ENCODE results near the gene EFCAB3. TPM values are rescaled to one million over a fixed set of nuclear protein-coding genes. Genes with fewer than 3 reads are reported as not detected.

The EFCAB3 gene
- polyA plus RNA-seq, 2 of the 4 experiments (the other 2 are of a cell fraction) = not detected

- Histone ChIP-seq H3K9me3 (no peaks in the 10 kb centered on the region), H3K4me2 (no peak overlapping the region), H3K4me3 (no peak overlapping the region), H3K27ac (no peak overlapping the region), H3K4me1 (no peaks in the 10 kb centered on the region)
- no peak for ATAC-seq
- ChIA-PET POLR2A (no interaction called here), CTCF (no interaction called here)
- DNase-seq (ENCODE audit: low read depth in 1 of 2, low spot score in 1 of 2) = no peak
- no peak for TF ChIP-seq EHMT2 (IDR thresholded peaks at IDR 0.05; ENCODE audit: low read depth)
- no peak for TF ChIP-seq ZNF302 (CRISPR knock-in tag; IDR thresholded peaks at IDR 0.05)
- no peak for TF ChIP-seq CBX8 (IDR thresholded peaks at IDR 0.05)
- no peak for TF ChIP-seq HES2 (IDR thresholded peaks at IDR 0.05)
- TF ChIP-seq FOXS1 (CRISPR knock-in tag; IDR thresholded peaks at IDR 0.05) = no peak
- TF ChIP-seq, protein P1, sequence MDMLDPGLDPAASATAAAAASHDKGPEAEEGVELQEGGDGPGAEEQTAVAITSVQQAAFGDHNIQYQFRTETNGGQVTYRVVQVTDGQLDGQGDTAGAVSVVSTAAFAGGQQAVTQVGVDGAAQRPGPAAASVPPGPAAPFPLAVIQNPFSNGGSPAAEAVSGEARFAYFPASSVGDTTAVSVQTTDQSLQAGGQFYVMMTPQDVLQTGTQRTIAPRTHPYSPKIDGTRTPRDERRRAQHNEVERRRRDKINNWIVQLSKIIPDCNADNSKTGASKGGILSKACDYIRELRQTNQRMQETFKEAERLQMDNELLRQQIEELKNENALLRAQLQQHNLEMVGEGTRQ (IDR thresholded peaks at IDR 0.05) = no peak
- TF ChIP-seq, protein P2, sequence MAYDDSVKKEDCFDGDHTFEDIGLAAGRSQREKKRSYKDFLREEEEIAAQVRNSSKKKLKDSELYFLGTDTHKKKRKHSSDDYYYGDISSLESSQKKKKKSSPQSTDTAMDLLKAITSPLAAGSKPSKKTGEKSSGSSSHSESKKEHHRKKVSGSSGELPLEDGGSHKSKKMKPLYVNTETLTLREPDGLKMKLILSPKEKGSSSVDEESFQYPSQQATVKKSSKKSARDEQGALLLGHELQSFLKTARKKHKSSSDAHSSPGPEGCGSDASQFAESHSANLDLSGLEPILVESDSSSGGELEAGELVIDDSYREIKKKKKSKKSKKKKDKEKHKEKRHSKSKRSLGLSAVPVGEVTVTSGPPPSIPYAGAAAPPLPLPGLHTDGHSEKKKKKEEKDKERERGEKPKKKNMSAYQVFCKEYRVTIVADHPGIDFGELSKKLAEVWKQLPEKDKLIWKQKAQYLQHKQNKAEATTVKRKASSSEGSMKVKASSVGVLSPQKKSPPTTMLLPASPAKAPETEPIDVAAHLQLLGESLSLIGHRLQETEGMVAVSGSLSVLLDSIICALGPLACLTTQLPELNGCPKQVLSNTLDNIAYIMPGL (CRISPR knock-in tag; IDR thresholded peaks at IDR 0.05; ENCODE audit: borderline replicate concordance) = no peak
- TF ChIP-seq ZFP36 (IDR thresholded peaks at IDR 0.05; ENCODE audit: borderline replicate concordance, partially characterized antibody) = no peak
- no peak for TF ChIP-seq RNF2 (IDR thresholded peaks at IDR 0.05; ENCODE audit: borderline replicate concordance, low read depth)
- no peak for TF ChIP-seq ATOH8 (CRISPR knock-in tag; IDR thresholded peaks at IDR 0.05; ENCODE audit: low read depth)
- TF ChIP-seq RAD21 (conservative IDR thresholded peaks at IDR 0.05 in 1 of 2, IDR thresholded peaks at IDR 0.05 in 1 of 2) = no peak
- no peak for TF ChIP-seq CHD4 (IDR thresholded peaks at IDR 0.05; ENCODE audit: borderline replicate concordance)
- FAIRE-seq = no peak
- WGBS (ENCODE audit: missing lambda C conversion rate) = 13% methylated on average over 1 of the region's 1 CpG
Measured at GRCh38 chr17:62392908-62393307, 12.6 kb downstream of the EFCAB3 start.

GRCh38 chr17:62398891-62399290 is 18.5 kb downstream of the EFCAB3 start:
- H3K4me2 ChIP-seq = no peak overlapping the region
- H3K27ac ChIP-seq = no peak overlapping the region
- no peak overlapping the region for H3K4me3 ChIP-seq
- H3K4me1 ChIP-seq = no peaks in the 10 kb centered on the region
- 90% methylated on average over 1 of the region's 1 CpG for WGBS (ENCODE audit: missing lambda C conversion rate)
- no peak for TF ChIP-seq ESRRA (IDR thresholded peaks at IDR 0.05; ENCODE audit: borderline replicate concordance, low read length)
- TF ChIP-seq ATOH8 (CRISPR knock-in tag; IDR thresholded peaks at IDR 0.05; ENCODE audit: low read depth) = no peak
- no peak for TF ChIP-seq EP300 (IDR thresholded peaks at IDR 0.05)
- TF ChIP-seq TP53 (CRISPR knock-in tag; IDR thresholded peaks at IDR 0.05) = no peak
- TF ChIP-seq KDM5A (IDR thresholded peaks at IDR 0.05) = no peak
- TF ChIP-seq HOXB5 (CRISPR knock-in tag; IDR thresholded peaks at IDR 0.05) = no peak
- TF ChIP-seq NFE2L2 (conservative IDR thresholded peaks at IDR 0.05; ENCODE audit: low read length) = no peak
- no peak for TF ChIP-seq RNF2 (IDR thresholded peaks at IDR 0.05; ENCODE audit: borderline replicate concordance, low read depth)
- TF ChIP-seq BCL3 (IDR thresholded peaks at IDR 0.05) = no peak
- TF ChIP-seq, protein P1 (IDR thresholded peaks at IDR 0.05) = no peak
- no peak for TF ChIP-seq FOSB (CRISPR knock-in tag; IDR thresholded peaks at IDR 0.05)
- TF ChIP-seq RCOR1 (IDR thresholded peaks at IDR 0.05; ENCODE audit: low read depth, low read length) = no peak
- TF ChIP-seq BHLHE40 (IDR thresholded peaks at IDR 0.05; ENCODE audit: low read depth, low read length) = no peak
- TF ChIP-seq MAFK (IDR thresholded peaks at IDR 0.05; ENCODE audit: partially characterized antibody) = no peak
- no peak for TF ChIP-seq NR3C1 (IDR thresholded peaks at IDR 0.05)
- FAIRE-seq = no peak
- ChIA-PET CTCF (no interaction called here), POLR2A (no interaction called here)
- no peak for ATAC-seq
- H3K9me3 ChIP-seq = 0 out of 3 replicates have a peak, but pooled peaks cover 2% of the 10 kb centered on the region
- no peak for DNase-seq (ENCODE audit: low read depth in 1 of 2, low spot score in 1 of 2)

Data from A549 (cell line).